NCI-H748 treated with DMSO at 0.1 percent for 48 hours (cell line): ENCODE data around the gene NATD1.
"Not testable (repeated sequence)": the region's sequence is repeated elsewhere in the genome, so short reads cannot be mapped to it uniquely, and the experiment has no call there.

Experiments used
- DNase-seq: peaks from one replicate; lab custom pipeline; 2025; lab: John Stamatoyannopoulos, UW

Gene NATD1

GRCh38 chr17:21246698-21247097, 6.5 kb downstream of the NATD1 start:
- no peak for DNase-seq

GRCh38 chr17:21245639-21246084, 7.5 kb downstream of the NATD1 start:
- DNase-seq = no peak

- no peak for DNase-seq
These were observed 9.5 kb downstream of the NATD1 start for GRCh38 chr17:21243516-21244303.

GRCh38 chr17:21242780-21243515, 10.3 kb downstream of the NATD1 start:
- DNase-seq = no peak

- DNase-seq = no peak
These were observed 11.0 kb downstream of the NATD1 start for GRCh38 chr17:21242026-21242697.

GRCh38 chr17:21241564-21241963, 11.6 kb downstream of the NATD1 start:
- no peak for DNase-seq

- no peak for DNase-seq
These were observed 12.7 kb downstream of the NATD1 start for GRCh38 chr17:21240369-21241055.

GRCh38 chr17:21239680-21240368, 13.4 kb downstream of the NATD1 start:
- DNase-seq = no peak

GRCh38 chr17:21235921-21236320, 17.3 kb downstream of the NATD1 start:
- no peak for DNase-seq

- DNase-seq = no peak
These were observed 19.4 kb downstream of the NATD1 start for GRCh38 chr17:21233581-21234347.

GRCh38 chr17:21232033-21232749, 21.0 kb downstream of the NATD1 start:
- no peak for DNase-seq

- no peak for DNase-seq
These were observed 21.7 kb downstream of the NATD1 start for GRCh38 chr17:21231533-21231932.

- DNase-seq = no peak
These were observed 24.4 kb downstream of the NATD1 start for GRCh38 chr17:21228845-21229244.

GRCh38 chr17:21228111-21228510, 25.1 kb downstream of the NATD1 start:
- DNase-seq = no peak

GRCh38 chr17:21227277-21227676, 25.9 kb downstream of the NATD1 start:
- not testable (repeated sequence) for DNase-seq

GRCh38 chr17:21223086-21223485, 30.1 kb downstream of the NATD1 start:
- DNase-seq = no peak

GRCh38 chr17:21218831-21219380, 34.3 kb downstream of the NATD1 start:
- DNase-seq = no peak

GRCh38 chr17:21218101-21218500, 35.1 kb downstream of the NATD1 start:
- no peak for DNase-seq

- DNase-seq = no peak
These were observed 35.9 kb downstream of the NATD1 start for GRCh38 chr17:21217346-21217745.

- DNase-seq = no peak
These were observed 37.3 kb downstream of the NATD1 start for GRCh38 chr17:21215935-21216334.
